ENCODE data around the gene B4GALNT1. TPM values are rescaled to one million over a fixed set of nuclear protein-coding genes. Genes with fewer than 3 reads are reported as not detected.

The B4GALNT1 gene
- total and polyA plus RNA-seq, 12 donors, result 2.0 to 9.3 (median 5.4) TPM

DNA sequence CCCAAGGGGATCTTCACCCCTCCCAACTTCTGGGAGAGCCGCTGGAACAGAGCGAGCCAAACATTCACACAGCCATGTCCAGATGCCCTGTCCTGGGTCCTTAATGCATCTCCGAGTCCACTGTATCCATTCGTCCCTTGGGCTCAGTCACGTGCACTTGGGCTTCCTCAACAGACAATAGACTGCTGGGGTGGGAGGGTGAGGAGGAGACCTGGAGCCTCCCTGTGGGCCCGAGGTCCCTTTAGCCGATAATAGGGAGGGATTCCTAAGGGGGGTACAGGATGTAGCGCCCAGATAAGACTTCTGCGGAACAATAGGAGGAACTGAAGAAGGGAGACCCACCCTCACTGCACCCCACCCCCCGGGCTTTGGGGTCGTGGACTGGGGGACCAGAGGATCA is 15.1 kb downstream of the B4GALNT1 start:
- TF ChIP-seq, protein P1, sequence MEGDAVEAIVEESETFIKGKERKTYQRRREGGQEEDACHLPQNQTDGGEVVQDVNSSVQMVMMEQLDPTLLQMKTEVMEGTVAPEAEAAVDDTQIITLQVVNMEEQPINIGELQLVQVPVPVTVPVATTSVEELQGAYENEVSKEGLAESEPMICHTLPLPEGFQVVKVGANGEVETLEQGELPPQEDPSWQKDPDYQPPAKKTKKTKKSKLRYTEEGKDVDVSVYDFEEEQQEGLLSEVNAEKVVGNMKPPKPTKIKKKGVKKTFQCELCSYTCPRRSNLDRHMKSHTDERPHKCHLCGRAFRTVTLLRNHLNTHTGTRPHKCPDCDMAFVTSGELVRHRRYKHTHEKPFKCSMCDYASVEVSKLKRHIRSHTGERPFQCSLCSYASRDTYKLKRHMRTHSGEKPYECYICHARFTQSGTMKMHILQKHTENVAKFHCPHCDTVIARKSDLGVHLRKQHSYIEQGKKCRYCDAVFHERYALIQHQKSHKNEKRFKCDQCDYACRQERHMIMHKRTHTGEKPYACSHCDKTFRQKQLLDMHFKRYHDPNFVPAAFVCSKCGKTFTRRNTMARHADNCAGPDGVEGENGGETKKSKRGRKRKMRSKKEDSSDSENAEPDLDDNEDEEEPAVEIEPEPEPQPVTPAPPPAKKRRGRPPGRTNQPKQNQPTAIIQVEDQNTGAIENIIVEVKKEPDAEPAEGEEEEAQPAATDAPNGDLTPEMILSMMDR (IDR thresholded peaks at IDR 0.05), result no peak
- peak; percentile 16 to 72 (median 58) for ATAC-seq
- H3K9me3 ChIP-seq, result no peaks in the 10 kb centered on the region
- 46 to 60% methylated on average over 11 of the region's 11 CpGs for WGBS, 2 donors
- peaks cover 9 to 79% (median 30%) of the 10 kb centered on the region in 9 donors for H3K4me1 ChIP-seq
- peak overlapping the region in 9 of 10 donors; percentile 14 to 60 (median 35) for H3K4me3 ChIP-seq
- peak; percentile 33 to 55 for DNase-seq
- intact Hi-C loops (cut with DNase I), result no loop called here
- H3K36me3 ChIP-seq, result peaks cover 0 to 28% (median 6%) of the 10 kb centered on the region in 9 donors
- H3K27ac ChIP-seq, result peak overlapping the region in 8 of 10 donors; percentile 36 to 81 (median 68)
- H3K27me3 ChIP-seq, result peaks cover 11 to 82% (median 35%) of the 10 kb centered on the region in 7 donors

DNA sequence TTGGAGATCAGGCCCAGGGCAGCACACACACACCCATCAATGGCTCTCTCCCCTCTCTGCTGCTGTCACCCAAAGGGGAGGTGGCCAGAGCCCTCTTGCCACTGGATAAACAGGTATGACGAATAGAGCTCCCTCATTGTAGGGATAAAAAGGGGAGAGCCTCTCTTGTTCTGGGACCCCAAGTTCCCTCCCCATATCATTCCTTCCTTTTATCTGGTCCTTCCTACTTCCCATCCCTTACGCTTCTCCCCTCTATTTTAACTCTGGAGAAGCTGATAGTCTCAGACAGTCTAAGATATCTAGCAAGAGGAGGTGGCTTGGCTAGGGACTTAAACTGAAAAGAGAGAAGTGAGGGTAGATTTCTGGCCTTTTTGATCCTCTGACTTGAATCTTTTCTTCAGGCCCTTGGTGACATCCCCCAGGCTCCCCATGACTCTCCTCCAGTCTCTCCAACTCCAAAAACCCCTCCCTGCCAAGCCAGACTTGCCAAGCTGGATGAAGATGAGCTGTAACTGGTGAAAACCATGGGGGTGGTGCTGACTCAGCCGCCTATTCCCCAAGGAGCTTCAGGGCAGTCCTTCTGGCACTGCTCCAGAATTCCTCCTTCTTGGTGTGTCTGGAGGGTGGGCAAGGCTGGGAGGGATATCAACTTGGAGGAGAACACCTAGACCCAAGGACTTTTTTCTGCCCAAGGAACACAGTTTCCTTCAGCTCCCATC is 16.5 kb downstream of the B4GALNT1 start:
- Histone ChIP-seq H3K4me1 (peaks cover 7 to 82% (median 30%) of the 10 kb centered on the region in 9 donors), H3K27me3 (peaks cover 11 to 82% (median 23%) of the 10 kb centered on the region in 7 donors), H3K36me3 (peaks cover 0 to 28% (median 6%) of the 10 kb centered on the region in 9 donors), H3K27ac (peak overlapping the region in 6 of 10 donors; percentile 61 to 81 (median 70)), H3K4me3 (peak overlapping the region in 9 of 10 donors; percentile 14 to 60 (median 32)), H3K9me3 (no peaks in the 10 kb centered on the region)
- no peak for ATAC-seq
- 71 to 77% methylated on average over 3 of the region's 3 CpGs for WGBS, 2 donors
- TF ChIP-seq, protein P1 (IDR thresholded peaks at IDR 0.05), result no peak
- intact Hi-C loops (cut with DNase I), result no loop called here
- DNase-seq, result no peak

DNA sequence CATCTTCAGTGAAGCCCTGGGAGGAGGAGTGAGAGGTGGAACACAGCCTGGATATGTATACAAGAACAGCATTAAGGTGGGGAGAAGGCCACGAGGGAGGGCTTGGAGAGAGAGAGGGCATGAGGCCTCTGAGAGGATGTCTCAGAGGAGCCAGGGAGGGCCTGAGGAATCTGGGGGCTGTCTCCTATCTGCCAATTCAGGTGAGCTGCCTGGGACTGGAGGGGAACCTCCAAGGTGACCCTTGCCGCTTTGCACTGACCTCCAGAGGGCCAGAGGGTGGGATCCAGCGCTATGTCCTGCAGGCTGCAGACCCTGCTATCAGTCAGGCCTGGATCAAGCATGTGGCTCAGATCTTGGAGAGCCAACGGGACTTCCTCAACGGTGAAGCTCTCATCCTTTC is 17.4 kb downstream of the B4GALNT1 start:
- peaks cover under 1 to 79% (median 30%) of the 10 kb centered on the region in 9 donors for H3K4me1 ChIP-seq

DNA sequence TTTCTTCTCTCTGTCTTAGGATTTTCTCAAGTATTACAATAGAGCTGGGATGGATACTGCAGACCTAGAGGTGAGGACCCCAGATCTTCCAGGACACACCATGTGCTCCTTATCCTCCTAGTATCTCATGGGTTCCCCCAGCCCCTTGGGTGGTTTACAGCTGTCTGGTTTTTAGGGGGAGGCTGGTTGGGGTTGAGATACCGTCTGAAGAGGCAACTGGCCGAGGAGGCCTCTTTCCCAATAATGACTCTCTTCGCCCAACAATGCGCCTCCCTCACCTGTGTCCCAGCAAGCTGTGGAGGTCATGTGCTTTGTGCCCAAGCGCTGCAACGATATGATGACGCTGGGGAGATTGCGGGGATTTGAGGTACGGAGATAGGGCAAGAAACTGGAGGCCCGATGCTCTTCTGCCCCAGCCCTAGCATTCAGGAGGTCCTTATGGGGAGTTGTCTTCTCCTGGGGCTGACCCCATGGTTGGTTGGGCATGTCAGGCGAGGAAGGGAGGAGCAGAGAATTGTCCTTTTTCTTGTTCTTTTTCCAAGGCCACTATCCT is 18.0 kb downstream of the B4GALNT1 start:
- intact Hi-C loops (cut with DNase I), result no loop called here
- no peak for DNase-seq
- 84 to 86% methylated on average over 11 of the region's 11 CpGs for WGBS, 2 donors
- no peaks in the 10 kb centered on the region for H3K9me3 ChIP-seq
- H3K36me3 ChIP-seq, result peaks cover 0 to 28% (median 6%) of the 10 kb centered on the region in 9 donors
- peaks cover 0 to 82% (median 7%) of the 10 kb centered on the region in 7 donors for H3K27me3 ChIP-seq
- no peak for ATAC-seq
- TF ChIP-seq, protein P1 (IDR thresholded peaks at IDR 0.05), result no peak
- peaks cover 0 to 80% (median 33%) of the 10 kb centered on the region in 9 donors for H3K4me1 ChIP-seq
- H3K27ac ChIP-seq, result peak overlapping the region in 4 of 10 donors; percentile 11 to 75 (median 52)
- H3K4me3 ChIP-seq, result peak overlapping the region in 2 of 10 donors; percentile 25 to 54

More for the DNA sequence above, 17.4 kb downstream of the B4GALNT1 start:
- TF ChIP-seq, protein P1 (IDR thresholded peaks at IDR 0.05), result no peak
- Histone ChIP-seq H3K9me3 (no peaks in the 10 kb centered on the region), H3K27me3 (peaks cover 2 to 82% (median 14%) of the 10 kb centered on the region in 7 donors), H3K36me3 (peaks cover 0 to 28% (median 6%) of the 10 kb centered on the region in 9 donors), H3K27ac (peak overlapping the region in 5 of 10 donors; percentile 35 to 75 (median 61)), H3K4me3 (peak overlapping the region in 7 of 10 donors; percentile 14 to 60 (median 38))
- 76 to 84% methylated on average over 5 of the region's 5 CpGs for WGBS, 2 donors
- ATAC-seq, result no peak
- intact Hi-C loops (cut with DNase I), result no loop called here
- no peak for DNase-seq
